A549 treated with CpdA at 1 μM for 4 hours (cell line): ENCODE results near the gene OR52N2. TPM values are rescaled to one million over a fixed set of nuclear protein-coding genes. Genes with fewer than 3 reads are reported as not detected.

ENCODE experiments used
- total RNA-seq: library from RNA; stranded (reverse); fragments of 200-300 nt; extraction: Qiagen RNA extraction; gene quantifications from 5 replicates; pipeline ENCODE4 v1.2.3, GENCODE V29; 2022; ENCODE audit warnings: low read depth

Gene OR52N2
- total RNA-seq: not detected in 5 replicates

DNA sequence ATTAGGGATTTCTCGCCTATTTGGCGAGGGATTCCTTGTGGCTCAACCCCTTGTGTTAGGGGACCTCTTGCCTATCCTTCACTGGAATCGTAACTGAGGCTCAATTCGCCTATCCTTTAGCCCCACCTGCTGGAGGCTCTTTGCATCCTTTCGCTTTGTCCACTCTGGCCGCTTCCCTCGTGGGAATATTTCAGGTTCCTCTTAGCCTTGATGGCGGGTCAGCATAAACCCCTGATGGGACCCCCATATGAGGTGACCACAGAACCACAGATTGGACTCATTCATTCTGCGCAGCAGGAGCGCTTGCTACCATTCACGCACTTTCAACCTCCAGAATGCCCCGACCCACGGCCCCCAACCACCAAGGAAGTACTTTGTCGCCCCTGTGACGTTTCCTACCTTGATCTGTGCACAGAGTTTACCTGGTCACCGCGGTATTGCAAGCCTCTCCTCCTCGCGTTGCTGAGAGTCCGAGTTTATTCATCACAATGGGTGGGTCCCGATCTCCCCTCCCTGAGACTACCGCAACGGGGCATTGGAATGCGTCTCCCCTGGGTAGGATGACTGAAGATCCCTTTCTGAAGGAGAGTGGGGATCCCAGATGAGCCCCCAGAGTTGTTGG lies at the start of gene OR52N2:
TSS of gene OR52N2 (plus strand) at position 425 of the 622 bp plus-strand sequence. CDS start 11,412 bp downstream, outside the sequence.

GRCh38 chr11:5783255-5783654 lies 25.5 kb upstream of the OR52N2 start, which contains the start of gene OR52N5:
Gene OR52N5 (minus strand): TSS chr11:5783355. CDS start chr11:5778634, 4,721 bp downstream.

DNA sequence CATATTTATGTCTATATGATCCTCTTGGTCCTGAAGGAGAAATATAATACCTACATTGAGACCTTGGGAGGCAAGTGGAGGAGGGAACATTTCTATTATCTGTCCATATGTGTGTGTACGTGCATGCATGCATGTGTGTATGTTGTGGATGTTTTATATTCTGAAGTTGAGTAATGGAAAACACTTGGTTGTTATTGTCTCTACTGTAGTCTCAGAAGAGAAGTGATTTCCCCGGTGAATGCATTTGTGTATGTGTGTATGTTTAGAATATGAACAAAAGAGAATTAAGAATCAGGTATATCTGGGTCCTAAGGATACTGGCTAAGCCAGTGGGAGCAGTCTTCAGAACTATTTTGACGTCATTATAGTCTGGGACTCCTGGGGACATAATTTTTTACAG lies 17.6 kb upstream of the OR52N2 start, which contains the start of gene OR52N1:
TSS of gene OR52N1 (minus strand) at position 101 of the 400 bp plus-strand sequence. CDS start 2,449 bp downstream, outside the sequence.

DNA sequence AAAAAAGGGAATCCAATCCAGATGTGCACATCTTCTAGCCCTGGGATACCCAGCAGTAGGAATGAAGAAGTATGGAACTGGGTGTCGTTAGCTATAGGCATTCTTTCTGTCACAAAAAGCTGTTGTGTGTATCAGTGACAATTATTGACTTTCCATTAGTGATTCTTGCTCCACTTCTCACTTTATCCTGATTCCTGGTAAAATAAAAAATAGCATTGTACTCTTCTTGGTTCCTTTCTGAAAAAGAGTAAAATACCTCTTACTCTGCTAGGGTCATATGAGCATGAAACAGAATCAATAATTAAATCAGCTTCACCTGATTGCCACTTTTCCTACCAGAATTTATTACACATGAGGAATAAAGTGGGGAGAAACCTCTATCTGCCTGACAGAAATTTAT lies 33.1 kb downstream of the OR52N2 start, which contains the start of gene OR52E6:
TSS of gene OR52E6 (minus strand) at position 101 of the 400 bp plus-strand sequence. CDS start at position 101, 0 bp downstream.

GRCh38 chr11:5857590-5857989 lies 48.9 kb downstream of the OR52N2 start, which contains the start of gene OR52E8:
Gene OR52E8 (minus strand): TSS chr11:5857690. CDS start chr11:5857690, 0 bp downstream.

Other genes with a start within 250 kb of the OR52N2 start
- not detected in 5 replicates for gene OR52B6, start 228.0 kb upstream of the OR52N2 start, total RNA-seq
- 10.8 to 14.1 TPM (median 11.6 TPM) in 5 replicates for gene TRIM6, start 212.3 kb upstream of the OR52N2 start, total RNA-seq
- gene TRIM34, start 183.9 kb upstream of the OR52N2 start, total RNA-seq: 2.3 to 4.3 TPM (median 3.3 TPM) in 5 replicates
- 12.4 to 15.5 TPM (median 12.8 TPM) in 5 replicates for gene TRIM5, start 123.8 kb upstream of the OR52N2 start, total RNA-seq
- gene TRIM22, start 119.1 kb upstream of the OR52N2 start, total RNA-seq: 0.57 to 1.1 TPM (median 0.82 TPM) in 5 replicates
- not detected in 5 replicates for gene OR56B1, start 72.5 kb upstream of the OR52N2 start, total RNA-seq
- not detected in 5 replicates for gene OR52N4, start 54.7 kb upstream of the OR52N2 start, total RNA-seq
- gene OR52N5, start 25.6 kb upstream of the OR52N2 start, total RNA-seq: not detected in 5 replicates
- not detected in 5 replicates for gene OR52N1, start 17.7 kb upstream of the OR52N2 start, total RNA-seq
- not detected in 5 replicates for gene OR52E6, start 33.0 kb downstream of the OR52N2 start, total RNA-seq
- gene OR52E8, start 48.8 kb downstream of the OR52N2 start, total RNA-seq: not detected in 5 replicates
- not detected in 5 replicates for gene OR52E4, start 71.7 kb downstream of the OR52N2 start, total RNA-seq
- not detected in 5 replicates for gene OR52E5, start 84.3 kb downstream of the OR52N2 start, total RNA-seq
- gene OR56A3, start 133.3 kb downstream of the OR52N2 start, total RNA-seq: not detected in 5 replicates
- not detected in 5 replicates for gene OR56A5, start 159.6 kb downstream of the OR52N2 start, total RNA-seq
- gene OR52L1, start 178.1 kb downstream of the OR52N2 start, total RNA-seq: not detected in 5 replicates
- not detected in 5 replicates for gene OR56A4, start 198.0 kb downstream of the OR52N2 start, total RNA-seq
- gene OR56A1, start 221.8 kb downstream of the OR52N2 start, total RNA-seq: not detected in 5 replicates